HG03045 (cell line): ENCODE data around the gene CADM4.
"Not testable (repeated sequence)": the region's sequence is repeated elsewhere in the genome, so short reads cannot be mapped to it uniquely, and the experiment has no call there.

Experiments
- ATAC-seq: cut with Tn5 transposase; IDR thresholded peaks from one replicate; pipeline ENCODE4 v1.9.1; 2021; ENCODE audit warnings: mild to moderate bottlenecking, moderate library complexity; ENCODE audit not compliant: unreplicated experiment

The CADM4 gene

DNA sequence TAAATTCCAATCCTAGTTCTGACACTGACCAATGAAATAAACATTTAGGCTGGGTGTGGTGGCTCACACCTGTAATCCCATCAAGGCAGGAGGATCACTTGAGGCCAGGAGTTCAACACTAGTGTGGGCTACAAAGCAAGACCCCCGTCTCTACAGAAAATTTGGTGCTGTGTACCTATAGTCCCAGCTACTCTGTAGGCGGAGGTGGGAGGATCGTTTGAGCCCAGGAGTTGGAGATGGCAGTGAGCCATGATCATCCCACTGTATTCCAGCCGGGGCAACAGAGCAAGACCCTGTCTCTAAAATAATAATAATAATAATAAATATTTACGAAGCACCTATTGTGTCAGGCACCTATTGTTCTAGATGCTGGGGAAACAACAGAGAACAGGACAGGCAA is 50.4 kb downstream of the CADM4 start:
- no peak for ATAC-seq

- not testable (repeated sequence) for ATAC-seq
Observed at GRCh38 chr19:43587029-43587428, 52.6 kb downstream of the CADM4 start.

DNA sequence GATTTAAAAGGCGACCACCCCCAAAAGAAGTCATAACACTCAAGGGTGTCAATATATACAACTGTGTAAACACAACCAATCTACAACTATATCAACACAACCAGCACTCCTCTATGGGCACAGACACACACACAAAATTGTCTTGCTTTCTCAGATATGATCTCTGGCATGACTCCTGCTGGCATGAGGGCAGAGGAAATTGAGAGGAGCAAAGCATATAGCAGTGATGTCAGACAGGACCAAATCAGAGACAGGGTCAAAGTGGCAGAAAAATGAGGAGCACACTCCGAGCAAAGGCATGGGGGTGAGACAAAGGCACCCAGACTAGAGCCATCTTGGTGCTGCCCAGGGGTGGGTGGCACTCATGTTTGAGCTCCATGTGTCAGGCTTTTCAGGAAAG is 53.3 kb downstream of the CADM4 start:
- ATAC-seq: no peak

DNA sequence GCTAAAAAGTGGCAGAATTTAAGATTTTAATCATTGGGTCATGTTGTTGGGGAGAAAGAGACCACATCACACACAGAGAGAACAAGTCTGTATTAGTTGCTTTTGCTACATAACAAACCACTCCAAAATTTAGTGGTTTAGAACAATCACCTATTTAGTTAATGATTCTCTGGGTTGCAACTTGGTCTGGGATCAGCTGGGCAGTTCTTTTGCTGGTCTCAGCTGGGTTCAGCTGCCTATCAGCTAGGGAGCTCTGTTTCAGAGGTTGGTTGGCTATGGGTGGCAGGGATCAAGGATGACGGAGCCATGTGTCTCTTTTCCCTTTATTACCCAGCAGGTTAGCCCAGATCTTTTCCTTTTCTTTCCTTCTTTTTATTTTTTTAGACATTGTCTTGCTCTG is 55.2 kb downstream of the CADM4 start:
- no peak for ATAC-seq

- ATAC-seq: no peak
Observed at GRCh38 chr19:43582495-43582894, 57.2 kb downstream of the CADM4 start.

GRCh38 chr19:43581467-43581866 is 58.2 kb downstream of the CADM4 start:
- ATAC-seq: no peak

DNA sequence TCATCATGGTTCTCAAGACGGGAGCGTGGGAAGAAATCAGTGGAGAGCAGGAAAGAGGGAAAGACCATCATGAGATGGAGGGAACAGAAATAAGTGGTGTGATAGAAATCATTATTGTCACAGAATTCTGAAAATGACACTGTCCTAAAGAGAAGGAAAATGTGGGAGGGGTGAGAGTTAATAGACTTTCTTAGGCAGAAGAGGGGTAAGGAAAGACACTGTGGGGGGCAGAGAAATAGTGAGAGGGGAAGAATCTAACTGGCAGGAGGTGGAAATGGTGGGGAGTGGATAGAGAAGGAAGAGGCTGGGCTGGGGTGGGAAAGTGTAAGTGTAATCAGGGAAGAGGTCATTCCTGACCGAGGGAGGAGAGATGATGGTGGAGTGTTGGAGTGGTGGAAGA is 60.9 kb downstream of the CADM4 start:
- ATAC-seq: no peak

DNA sequence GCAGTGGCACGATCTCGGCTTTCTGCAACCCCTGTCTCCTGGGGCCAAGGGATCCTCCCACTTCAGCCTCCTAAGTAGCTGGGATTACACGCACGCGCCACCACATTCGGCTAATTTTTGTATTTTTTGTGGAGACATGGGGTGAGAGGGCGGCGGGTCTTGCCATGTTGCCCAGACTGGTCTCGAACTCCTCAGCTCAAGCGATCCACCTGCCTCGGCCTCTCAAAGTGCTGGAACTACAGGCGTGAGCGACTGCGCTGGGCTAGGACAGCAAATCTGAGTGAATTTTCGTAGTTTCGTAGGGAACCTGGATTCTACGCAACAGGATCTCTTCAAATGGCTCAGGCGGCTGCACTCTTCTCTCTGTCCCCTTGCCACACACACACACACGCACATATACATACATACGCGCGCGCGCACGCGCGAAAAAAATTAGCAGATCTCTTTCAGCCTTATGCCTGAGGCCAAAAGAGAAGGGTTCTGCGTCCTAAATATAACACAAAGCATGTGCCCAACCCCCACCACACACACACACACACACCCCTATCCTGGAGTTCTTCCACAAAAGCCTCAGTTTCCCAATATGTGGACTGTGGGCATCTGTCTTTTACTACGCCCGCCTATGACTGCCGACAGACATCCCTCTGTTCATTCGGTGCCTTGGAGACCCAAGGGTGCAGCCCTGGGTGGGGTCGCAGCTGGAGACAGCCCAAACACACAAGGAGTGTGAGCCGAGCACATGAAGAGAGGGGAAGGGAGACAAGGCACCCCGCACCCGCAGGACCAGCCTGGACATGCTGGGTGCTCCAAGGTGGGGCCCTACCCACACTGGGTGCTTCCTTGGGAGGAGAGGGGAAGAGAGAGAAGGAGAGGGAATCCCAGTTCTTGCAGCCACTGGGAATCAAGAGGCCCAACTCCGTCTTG is 63.4 kb downstream of the CADM4 start:
- ATAC-seq: no peak

DNA sequence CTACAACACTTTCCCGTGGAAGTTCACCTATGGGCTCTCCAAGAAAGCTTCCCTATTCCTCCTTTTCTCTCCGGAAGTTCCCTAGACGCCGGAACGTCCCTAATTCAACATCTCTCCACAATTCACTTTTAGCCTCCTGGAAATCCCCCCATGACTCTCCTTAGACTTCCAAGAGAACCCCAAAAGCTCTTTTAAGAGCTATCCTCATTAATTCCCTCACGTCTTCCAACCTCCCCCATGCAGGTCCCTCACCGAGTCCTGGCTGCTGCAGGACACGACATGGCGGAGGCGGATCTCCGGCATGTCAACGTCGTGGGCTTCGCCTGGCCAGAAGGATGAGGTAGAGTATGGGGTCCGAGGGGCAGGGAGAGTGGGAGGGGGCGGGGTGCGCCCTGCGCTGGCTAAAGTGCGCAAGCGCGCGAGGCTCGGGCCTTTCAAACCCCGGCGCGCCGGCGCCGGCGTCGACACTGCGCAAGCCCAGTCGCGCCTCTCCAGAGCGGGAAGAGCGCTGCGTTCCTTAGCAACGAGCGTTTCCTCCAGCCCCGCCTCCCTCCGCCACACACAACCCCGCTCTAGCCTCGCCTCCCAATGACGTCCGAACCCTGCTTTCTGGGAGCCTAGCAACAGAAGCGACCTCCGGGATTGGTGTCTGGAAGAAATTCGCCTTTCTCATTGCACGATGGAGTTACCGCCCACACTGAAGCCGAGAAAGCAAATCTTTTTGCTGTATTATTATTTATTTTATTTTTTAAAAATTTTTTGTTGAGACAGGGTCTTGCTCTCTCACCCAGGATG is 64.3 kb downstream of the CADM4 start, which contains the start of the genes PINLYP and XRCC1:
PINLYP (plus strand) TSS at position 646 of the 795 bp plus-strand sequence. CDS start 1,391 bp downstream, outside the sequence.
XRCC1 (minus strand) TSS at position 372 of the 795 bp plus-strand sequence; CDS start at position 303, 69 bp downstream.
- ATAC-seq: peak; percentile 92

DNA sequence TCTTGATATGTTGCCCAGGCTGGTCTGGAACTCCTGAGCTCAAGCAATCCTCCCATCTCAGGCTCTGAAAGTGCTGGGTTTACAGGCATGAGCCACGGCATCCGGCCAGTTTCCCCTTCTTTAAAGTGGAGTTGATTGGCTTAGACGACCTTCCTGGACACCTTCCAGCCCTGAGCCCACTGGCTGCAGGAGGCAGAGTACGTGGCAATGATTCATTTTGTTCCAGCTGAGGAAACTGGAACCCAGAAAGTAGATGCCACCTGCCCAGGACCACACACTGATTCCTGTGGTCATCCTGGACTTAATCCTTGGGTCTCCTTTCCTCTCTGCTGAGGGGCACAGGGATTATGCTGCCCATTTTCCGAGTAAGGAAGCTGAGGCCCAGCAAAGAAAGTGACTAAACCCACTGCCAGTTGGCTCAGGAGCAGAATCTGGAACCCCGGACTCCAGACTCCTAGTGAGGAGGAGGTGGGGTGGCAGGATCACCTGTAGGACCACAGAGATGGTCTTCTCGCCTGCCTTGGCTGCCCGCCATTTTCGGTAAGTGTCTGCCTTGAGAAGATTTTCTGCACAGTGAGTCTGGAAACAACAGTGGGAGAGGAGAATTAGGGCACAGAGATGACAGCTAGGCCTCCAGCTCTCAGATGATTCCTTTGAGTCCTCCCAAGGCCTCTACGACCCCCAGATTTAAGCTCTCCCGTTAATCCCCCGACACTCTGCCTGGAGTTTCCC is 65.1 kb downstream of the CADM4 start:
- no peak for ATAC-seq
